Upper lobe of left lung (tissue), 4 donors: Measurements from ENCODE around the gene NLRP4.

Experiments used
- POLR2AphosphoS5 ChIP-seq, 2 donors: sonication (generic); formaldehyde crosslinking; IDR thresholded peaks; one replicate each; pipeline ENCODE4 v1.5.1; 2017; ENCODE audit warnings: antibody characterized with exemption in 2 of 2
- TF ChIP-seq, protein P1 (sequence below), 6 experiments: fragments of 450-650 bp in 4 of 6; fragments of 200-600 bp in 2 of 6; sonication (generic) in 2 of 6; IDR thresholded peaks; one replicate each; pipeline ENCODE4 v1.5.1; 2016 to 2019; ENCODE audit warnings: antibody characterized with exemption in 6 of 6

DNA sequence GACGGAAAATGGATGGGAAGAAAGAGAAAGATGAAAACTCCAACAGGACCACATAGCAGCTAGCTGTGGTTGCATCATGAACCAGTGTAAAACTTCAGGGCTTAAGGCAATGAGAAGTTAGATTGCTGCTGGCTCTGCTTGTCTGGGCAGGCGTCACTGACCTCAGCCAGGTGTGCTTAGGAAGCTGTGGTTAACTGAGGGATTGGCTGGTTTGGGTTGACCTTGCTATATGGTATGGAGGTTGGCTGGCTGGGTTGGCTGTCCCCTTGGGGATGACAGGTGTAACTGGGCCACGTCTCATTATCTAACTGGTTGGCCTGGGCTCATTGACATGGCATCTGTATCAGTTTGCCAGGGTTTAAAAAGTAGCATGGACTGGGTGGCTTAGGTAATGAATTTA is 40.9 kb downstream of the NLRP4 start:
- TF ChIP-seq, protein P1, sequence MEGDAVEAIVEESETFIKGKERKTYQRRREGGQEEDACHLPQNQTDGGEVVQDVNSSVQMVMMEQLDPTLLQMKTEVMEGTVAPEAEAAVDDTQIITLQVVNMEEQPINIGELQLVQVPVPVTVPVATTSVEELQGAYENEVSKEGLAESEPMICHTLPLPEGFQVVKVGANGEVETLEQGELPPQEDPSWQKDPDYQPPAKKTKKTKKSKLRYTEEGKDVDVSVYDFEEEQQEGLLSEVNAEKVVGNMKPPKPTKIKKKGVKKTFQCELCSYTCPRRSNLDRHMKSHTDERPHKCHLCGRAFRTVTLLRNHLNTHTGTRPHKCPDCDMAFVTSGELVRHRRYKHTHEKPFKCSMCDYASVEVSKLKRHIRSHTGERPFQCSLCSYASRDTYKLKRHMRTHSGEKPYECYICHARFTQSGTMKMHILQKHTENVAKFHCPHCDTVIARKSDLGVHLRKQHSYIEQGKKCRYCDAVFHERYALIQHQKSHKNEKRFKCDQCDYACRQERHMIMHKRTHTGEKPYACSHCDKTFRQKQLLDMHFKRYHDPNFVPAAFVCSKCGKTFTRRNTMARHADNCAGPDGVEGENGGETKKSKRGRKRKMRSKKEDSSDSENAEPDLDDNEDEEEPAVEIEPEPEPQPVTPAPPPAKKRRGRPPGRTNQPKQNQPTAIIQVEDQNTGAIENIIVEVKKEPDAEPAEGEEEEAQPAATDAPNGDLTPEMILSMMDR (IDR thresholded peaks at IDR 0.05), result no peak
- no peak for TF ChIP-seq POLR2AphosphoS5 (IDR thresholded peaks at IDR 0.05)
